Naive thymus-derived CD8-positive, alpha-beta T cell (primary cell): ENCODE results near the gene SLFN12L. TPM values are rescaled to one million over a fixed set of nuclear protein-coding genes. Genes with fewer than 3 reads are reported as not detected.
A peak's percentile ranks its signal among the peaks of the same experiment; 100 is the strongest.
"Not testable (repeated sequence)": the region's sequence is repeated elsewhere in the genome, so short reads cannot be mapped to it uniquely, and the experiment has no call there.

Experiments
- ATAC-seq, 2 donors: fragments of 150-1000 bp; cut with Tn5 transposase in 1 of 2; sonication (Bioruptor Pico), chemical (Tn5 transposase) in 1 of 2; 1 replicate in 1 of 2; 2 replicates in 1 of 2; pipeline ENCODE4 v1.10.0; 2021; ENCODE audit warnings: mild to moderate bottlenecking in 2 of 2, moderate library complexity in 2 of 2
- POLR2A ChIA-PET: fragments of 350-600 bp; sonication (Branson Sonifier 250); formaldehyde crosslinking; loops from one replicate; lab custom pipeline; 2021; ENCODE audit warnings: antibody characterized with exemption; lab: Charles Lee
- DNase-seq, 10 donors: peaks; one replicate each; pipeline versions ENCODE4 v3.0.0 to v3.0.0-alpha.2; 2020 to 2022
- H3K27ac Mint-ChIP-seq, 10 donors: one replicate each; pipeline ENCODE4 v1.8.0; 2020 to 2022; ENCODE audit warnings: mild to moderate bottlenecking in 10 of 10, mixed read lengths in 10 of 10, moderate library complexity in 4 of 10, inconsistent platforms in 1 of 10
- H3K27me3 Mint-ChIP-seq, 5 donors: one replicate each; pipeline ENCODE4 v1.8.0; 2021 to 2022; ENCODE audit warnings: mixed read lengths in 5 of 5
- H3K36me3 Mint-ChIP-seq, 3 donors: one replicate each; pipeline ENCODE4 v1.8.0; 2020 to 2022; ENCODE audit warnings: mixed read lengths in 3 of 3, mild to moderate bottlenecking in 2 of 3, inconsistent platforms in 1 of 3
- H3K4me1 Mint-ChIP-seq, 4 donors: one replicate each; pipeline ENCODE4 v1.8.0; 2021 to 2022; ENCODE audit warnings: mixed read lengths in 4 of 4
- H3K4me3 Mint-ChIP-seq, 10 donors: one replicate each; pipeline ENCODE4 v1.8.0; 2020 to 2022; ENCODE audit warnings: mild to moderate bottlenecking in 10 of 10, mixed read lengths in 10 of 10, moderate library complexity in 6 of 10, inconsistent platforms in 1 of 10
- H3K9me3 Mint-ChIP-seq, 9 donors: one replicate each; pipeline ENCODE4 v1.8.0; 2020 to 2022; ENCODE audit warnings: mixed read lengths in 9 of 9, mild to moderate bottlenecking in 3 of 9, inconsistent platforms in 1 of 9, moderate library complexity in 1 of 9
- polyA plus RNA-seq, 3 donors: library from polyadenylated mRNA; unstranded; fragments of 300-500 nt; fragmentation: Illumina TruSeq; gene quantifications; one replicate each; pipeline ENCODE4 v1.2.3, GENCODE V29; 2021
- total RNA-seq, 8 experiments: library from RNA in 2 of 8; stranded (reverse) in 2 of 8; gene quantifications; one replicate each; pipeline ENCODE4 v1.2.3 and lab custom pipeline; 2021 to 2026

SLFN12L gene
- total and polyA plus RNA-seq, 5 experiments from 2014 or later, result 9.6 to 51.1 (median 12.3) TPM

- H3K27me3 Mint-ChIP-seq, result no peaks in the 10 kb centered on the region
- H3K9me3 Mint-ChIP-seq, result no peaks in the 10 kb centered on the region
- peaks cover 18 to 63% (median 48%) of the 10 kb centered on the region in 4 donors for H3K4me1 Mint-ChIP-seq
- POLR2A ChIA-PET, result interaction anchor here (0.8 to 11.9 kb wide), 5 partner anchors 9 to 327 kb away, joined by 3 to 153 read pairs (median 5); partner anchors contain the start of gene PEX12
- peaks cover 0 to 3% (median 0%) of the 10 kb centered on the region in 3 donors for H3K36me3 Mint-ChIP-seq
- H3K27ac Mint-ChIP-seq, result peak overlapping the region; percentile 77 to 100 (median 95)
- no peak for ATAC-seq
- no peak for DNase-seq
- peak overlapping the region; percentile 70 to 98 (median 89) for H3K4me3 Mint-ChIP-seq
These were observed 4.0 kb upstream of the SLFN12L start for GRCh38 chr17:35541434-35541833.

- Mint-ChIP-seq H3K27ac (peak overlapping the region; percentile 80 to 100 (median 95)), H3K36me3 (peaks cover 0 to 7% (median 5%) of the 10 kb centered on the region in 3 donors), H3K4me3 (peak overlapping the region; percentile 70 to 98 (median 89)), H3K4me1 (peaks cover 18 to 62% (median 51%) of the 10 kb centered on the region in 4 donors), H3K27me3 (no peaks in the 10 kb centered on the region), H3K9me3 (no peaks in the 10 kb centered on the region)
- DNase-seq (peak in 3 of 10 donors; percentile 13 to 38 (median 33)), ATAC-seq (peak; percentile 37)
- POLR2A ChIA-PET, result interaction anchor here (0.9 to 11.9 kb wide), 9 partner anchors 9 to 370 kb away, joined by 3 to 153 read pairs (median 6); partner anchors contain the start of genes AP2B1, PEX12 and SLFN5
These were observed 3.3 kb upstream of the SLFN12L start for GRCh38 chr17:35540589-35541404.

GRCh38 chr17:35539659-35540026 lies 2.2 kb upstream of the SLFN12L start:
- DNase-seq (no peak), ATAC-seq (no peak)
- Mint-ChIP-seq H3K27ac (peak overlapping the region; percentile 90 to 100 (median 95)), H3K27me3 (no peaks in the 10 kb centered on the region), H3K9me3 (no peaks in the 10 kb centered on the region), H3K4me3 (peak overlapping the region; percentile 64 to 98 (median 88)), H3K36me3 (peaks cover 2 to 11% (median 6%) of the 10 kb centered on the region in 3 donors), H3K4me1 (peaks cover 18 to 65% (median 52%) of the 10 kb centered on the region in 4 donors)
- POLR2A ChIA-PET, result interaction anchor here (0.6 to 11.9 kb wide), 17 partner anchors 9 to 453 kb away, joined by 3 to 153 read pairs (median 4); partner anchors contain the start of genes PEX12, SLFN11, SLFN12 and SLFN13

GRCh38 chr17:35536664-35537171 lies 760 bp downstream of the SLFN12L start:
- peaks cover 23 to 69% (median 66%) of the 10 kb centered on the region in 4 donors for H3K4me1 Mint-ChIP-seq

GRCh38 chr17:35535406-35535805 lies 2.1 kb downstream of the SLFN12L start:
- H3K9me3 Mint-ChIP-seq, ATAC-seq, H3K27me3 Mint-ChIP-seq, DNase-seq: not testable (repeated sequence)
- Mint-ChIP-seq H3K4me1 (peaks cover 26 to 68% (median 65%) of the 10 kb centered on the region in 4 donors), H3K4me3 (peak overlapping the region; percentile 70 to 94 (median 91)), H3K27ac (peak overlapping the region; percentile 67 to 100 (median 95)), H3K36me3 (peaks cover 8 to 21% (median 16%) of the 10 kb centered on the region in 3 donors)
- POLR2A ChIA-PET, result interaction anchor here (0.7 to 11.9 kb wide), 13 partner anchors 48 to 322 kb away, joined by 3 to 153 read pairs (median 6); partner anchors contain the start of genes SLFN13 and SLFN5

More at GRCh38 chr17:35536664-35537171, 760 bp downstream of the SLFN12L start:
- Mint-ChIP-seq H3K27me3 (no peaks in the 10 kb centered on the region), H3K9me3 (no peaks in the 10 kb centered on the region), H3K4me3 (peak overlapping the region; percentile 70 to 94 (median 91)), H3K27ac (peak overlapping the region; percentile 67 to 100 (median 95)), H3K36me3 (peaks cover 6 to 16% (median 16%) of the 10 kb centered on the region in 3 donors)
- POLR2A ChIA-PET, result interaction anchor here (0.5 to 11.9 kb wide), 21 partner anchors 15 to 376 kb away, joined by 3 to 153 read pairs (median 4); partner anchors contain the start of genes HEATR9, PEX12, SLFN11 and SLFN13
- peak in 3 of 10 donors; percentile 13 to 29 (median 22) for DNase-seq
- ATAC-seq, result peak; percentile 39 to 40

- no peaks in the 10 kb centered on the region for H3K27me3 Mint-ChIP-seq
- peak overlapping the region; percentile 67 to 100 (median 95) for H3K27ac Mint-ChIP-seq
- DNase-seq (no peak), ATAC-seq (no peak)
- H3K4me1 Mint-ChIP-seq, result peaks cover 24 to 65% (median 64%) of the 10 kb centered on the region in 4 donors
- peaks cover 8 to 25% (median 16%) of the 10 kb centered on the region in 3 donors for H3K36me3 Mint-ChIP-seq
- H3K9me3 Mint-ChIP-seq, result no peaks in the 10 kb centered on the region
- POLR2A ChIA-PET, result interaction anchor here (0.5 to 11.9 kb wide), 20 partner anchors 11 to 471 kb away, joined by 3 to 153 read pairs (median 5); partner anchors contain the start of genes RFFL, SLFN11, SLFN13 and SLFN5
- H3K4me3 Mint-ChIP-seq, result peak overlapping the region; percentile 70 to 94 (median 91)
These were observed 2.8 kb downstream of the SLFN12L start for GRCh38 chr17:35534576-35535093.

- no peak for DNase-seq
- H3K4me1 Mint-ChIP-seq, result peaks cover 37 to 79% (median 69%) of the 10 kb centered on the region in 4 donors
- ATAC-seq, result no peak
- peak overlapping the region in 8 of 10 donors; percentile 40 to 98 (median 92) for H3K27ac Mint-ChIP-seq
- H3K9me3 Mint-ChIP-seq, result peaks cover 0 to 5% (median 0%) of the 10 kb centered on the region in 9 donors
- H3K4me3 Mint-ChIP-seq, result peak overlapping the region in 8 of 10 donors; percentile 1 to 83 (median 46)
- H3K27me3 Mint-ChIP-seq, result no peaks in the 10 kb centered on the region
- peaks cover 14 to 44% (median 27%) of the 10 kb centered on the region in 3 donors for H3K36me3 Mint-ChIP-seq
- POLR2A ChIA-PET, result interaction anchor here (0.9 to 11.9 kb wide), 7 partner anchors 10 to 318 kb away, joined by 3 to 153 read pairs (median 18); partner anchors contain the start of genes SLFN13 and SLFN5
These were observed 6.3 kb downstream of the SLFN12L start for GRCh38 chr17:35531160-35531559.

GRCh38 chr17:35529866-35530265 lies 7.6 kb downstream of the SLFN12L start:
- Mint-ChIP-seq H3K27me3 (no peaks in the 10 kb centered on the region), H3K36me3 (peaks cover 11 to 43% (median 33%) of the 10 kb centered on the region in 3 donors), H3K27ac (peak overlapping the region; percentile 29 to 97 (median 77)), H3K4me3 (peak overlapping the region in 9 of 10 donors; percentile 13 to 83 (median 69)), H3K9me3 (peaks cover 0 to 8% (median 0%) of the 10 kb centered on the region in 9 donors), H3K4me1 (peaks cover 49 to 86% (median 79%) of the 10 kb centered on the region in 4 donors)
- no peak for DNase-seq
- no peak for ATAC-seq
- POLR2A ChIA-PET, result interaction anchor here (0.6 to 1.5 kb wide), 5 partner anchors 9 to 217 kb away, joined by 3 to 4 read pairs (median 3); no protein-coding TSS in a partner anchor

- DNase-seq, ATAC-seq, H3K27me3 Mint-ChIP-seq, H3K9me3 Mint-ChIP-seq: not testable (repeated sequence)
- H3K27ac Mint-ChIP-seq, result peak overlapping the region in 8 of 10 donors; percentile 29 to 97 (median 88)
- H3K4me3 Mint-ChIP-seq, result peak overlapping the region in 6 of 10 donors; percentile 23 to 77 (median 46)
- peaks cover 7 to 39% (median 32%) of the 10 kb centered on the region in 3 donors for H3K36me3 Mint-ChIP-seq
- H3K4me1 Mint-ChIP-seq, result peaks cover 50 to 86% (median 79%) of the 10 kb centered on the region in 4 donors
- POLR2A ChIA-PET, result interaction anchor here (0.7 to 1.5 kb wide), 3 partner anchors 42 to 286 kb away, joined by 3 read pairs; partner anchors contain the start of gene SLFN5
These were observed 8.2 kb downstream of the SLFN12L start for GRCh38 chr17:35529326-35529725.

- POLR2A ChIA-PET, result interaction anchor here (0.8 to 4.9 kb wide), 6 partner anchors 10 to 281 kb away, joined by 3 to 35 read pairs (median 12); partner anchors contain the start of gene SLFN5
- H3K36me3 Mint-ChIP-seq, result peaks cover 0 to 70% (median 32%) of the 10 kb centered on the region in 3 donors
- H3K27ac Mint-ChIP-seq, result peak overlapping the region in 9 of 10 donors; percentile 24 to 95 (median 70)
- H3K4me1 Mint-ChIP-seq, result peaks cover 69 to 100% (median 95%) of the 10 kb centered on the region in 4 donors
- DNase-seq (no peak), ATAC-seq (no peak)
- H3K9me3 Mint-ChIP-seq, result peaks cover 0 to 10% (median 0%) of the 10 kb centered on the region in 9 donors
- H3K27me3 Mint-ChIP-seq, result no peaks in the 10 kb centered on the region
- H3K4me3 Mint-ChIP-seq, result peak overlapping the region in 9 of 10 donors; percentile 32 to 66 (median 42)
These were observed 14.2 kb downstream of the SLFN12L start for GRCh38 chr17:35523296-35523695.

- H3K4me1 Mint-ChIP-seq, result peaks cover 70 to 100% (median 95%) of the 10 kb centered on the region in 4 donors
- H3K4me3 Mint-ChIP-seq, result peak overlapping the region; percentile 39 to 89 (median 80)
- H3K36me3 Mint-ChIP-seq, result peaks cover 0 to 76% (median 37%) of the 10 kb centered on the region in 3 donors
- not testable (repeated sequence) for H3K27me3 Mint-ChIP-seq, H3K9me3 Mint-ChIP-seq
- peak; percentile 96 to 98 for ATAC-seq
- DNase-seq, result peak in 6 of 10 donors; percentile 26 to 66 (median 42)
- POLR2A ChIA-PET, result interaction anchor here (0.7 to 4.9 kb wide), 9 partner anchors 9 to 282 kb away, joined by 3 to 35 read pairs (median 5); partner anchors contain the start of genes SLFN12L, SLFN13 and SLFN5
- H3K27ac Mint-ChIP-seq, result peak overlapping the region; percentile 34 to 96 (median 92)
These were observed 15.7 kb downstream of the SLFN12L start for GRCh38 chr17:35521654-35522256.
